Activated CD4-positive, alpha-beta T cell treated with anti-CD3 and anti-CD28 coated beads, Interleukin-2, Interleukin-4, amounts not matched to agents 100 ng/mL and 50 ng/mL, durations not matched to agents 16 hours and 8 hours (primary cell): ENCODE measurements around the gene FXYD7.

ENCODE experiments used
- DNase-seq: peaks from one replicate; pipeline ENCODE4 v3.0.0-alpha.2; 2020; ENCODE audit warnings: low spot score

Gene FXYD7

DNA sequence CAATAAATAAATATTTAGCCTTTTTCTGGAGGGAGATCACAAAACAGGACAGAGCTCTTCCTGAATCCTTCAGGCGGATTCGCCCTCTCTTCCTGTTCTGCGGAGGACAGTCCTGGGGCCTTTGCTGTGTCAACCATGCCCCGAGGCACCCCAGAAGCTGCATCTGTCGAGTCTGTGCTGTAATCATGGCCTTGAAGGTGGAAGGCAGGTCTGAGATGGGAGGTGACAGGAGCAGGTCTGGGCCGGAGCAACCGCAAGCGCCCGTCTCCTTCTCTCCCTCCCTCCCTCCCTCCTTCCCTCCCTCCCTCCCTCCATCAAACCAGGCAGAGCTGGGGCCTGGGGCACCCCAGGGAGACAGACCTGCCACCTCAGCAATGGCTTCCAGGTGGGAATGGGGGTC is 32.1 kb upstream of the FXYD7 start:
- no peak for DNase-seq

DNA sequence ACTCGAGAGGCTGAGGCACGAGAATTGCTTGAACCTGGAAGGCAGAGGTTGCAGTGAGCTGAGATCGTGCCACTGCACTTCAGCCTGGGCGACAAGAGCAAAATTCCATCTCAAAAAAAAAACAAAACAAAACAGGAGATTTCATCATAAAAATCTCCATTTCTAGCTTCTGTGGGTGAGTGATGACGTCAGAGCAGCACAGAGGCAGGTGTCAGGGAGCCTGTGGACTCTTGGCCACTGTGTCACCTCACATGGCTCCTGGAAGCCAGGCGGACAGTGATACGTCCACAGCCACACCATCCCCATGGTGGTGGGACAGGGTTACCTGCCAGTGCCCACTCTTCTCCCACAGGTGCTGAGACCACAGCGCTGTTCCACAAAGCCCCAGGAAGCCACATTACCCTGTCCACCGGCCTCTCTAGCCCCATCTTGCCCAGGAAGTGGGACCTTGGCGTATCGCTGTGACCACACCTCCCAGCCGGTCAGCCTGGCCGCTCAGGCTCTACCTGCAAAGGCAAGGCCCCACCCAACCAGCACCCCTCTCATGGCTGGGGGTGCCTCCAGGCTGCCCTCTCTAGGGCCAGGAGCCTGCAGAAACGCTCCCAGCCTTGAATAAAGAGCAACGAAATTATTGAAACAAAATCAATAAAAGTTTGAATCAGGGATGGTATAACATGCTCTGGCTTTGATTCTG is 29.9 kb upstream of the FXYD7 start:
- DNase-seq, result no peak

DNA sequence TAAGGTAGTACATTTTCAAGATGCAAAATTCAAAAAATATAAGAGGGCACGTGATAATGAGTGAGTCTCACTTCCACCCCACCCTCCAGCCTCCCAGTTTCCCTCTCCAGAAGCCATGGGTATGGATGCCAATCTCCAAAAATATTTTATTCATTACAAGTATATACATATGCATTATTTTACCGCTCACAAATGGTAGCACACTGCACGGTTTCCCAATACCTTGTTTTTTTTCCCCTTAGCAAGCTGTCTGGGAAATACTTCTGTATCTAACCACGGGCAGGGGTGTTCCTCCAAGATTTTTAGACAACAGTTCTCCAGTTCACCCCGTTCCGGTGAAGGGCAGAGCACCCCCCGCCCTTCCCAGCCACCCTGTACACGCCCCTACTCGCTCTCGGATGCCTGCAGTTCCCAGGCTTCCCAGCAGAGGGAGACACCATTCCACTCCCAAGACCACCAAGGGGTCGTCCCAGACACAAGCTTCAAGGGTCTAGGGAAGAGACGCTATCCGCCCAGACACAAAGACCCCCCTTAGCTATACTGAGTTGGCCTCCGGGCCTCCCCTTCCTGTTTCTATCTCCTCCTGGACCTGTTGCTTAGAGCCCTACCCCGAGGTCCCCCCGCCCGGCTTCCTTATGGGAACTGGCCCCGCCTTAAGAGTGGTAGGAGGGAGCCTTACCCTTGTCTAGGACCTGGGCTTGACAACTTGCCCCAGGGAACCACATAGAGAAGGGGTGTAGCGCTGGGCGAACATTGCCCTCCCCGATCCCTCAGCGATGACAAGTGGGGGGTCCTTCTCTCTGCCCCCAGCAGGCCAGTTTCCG is 28.5 kb upstream of the FXYD7 start:
- DNase-seq, result peak; percentile 63

DNA sequence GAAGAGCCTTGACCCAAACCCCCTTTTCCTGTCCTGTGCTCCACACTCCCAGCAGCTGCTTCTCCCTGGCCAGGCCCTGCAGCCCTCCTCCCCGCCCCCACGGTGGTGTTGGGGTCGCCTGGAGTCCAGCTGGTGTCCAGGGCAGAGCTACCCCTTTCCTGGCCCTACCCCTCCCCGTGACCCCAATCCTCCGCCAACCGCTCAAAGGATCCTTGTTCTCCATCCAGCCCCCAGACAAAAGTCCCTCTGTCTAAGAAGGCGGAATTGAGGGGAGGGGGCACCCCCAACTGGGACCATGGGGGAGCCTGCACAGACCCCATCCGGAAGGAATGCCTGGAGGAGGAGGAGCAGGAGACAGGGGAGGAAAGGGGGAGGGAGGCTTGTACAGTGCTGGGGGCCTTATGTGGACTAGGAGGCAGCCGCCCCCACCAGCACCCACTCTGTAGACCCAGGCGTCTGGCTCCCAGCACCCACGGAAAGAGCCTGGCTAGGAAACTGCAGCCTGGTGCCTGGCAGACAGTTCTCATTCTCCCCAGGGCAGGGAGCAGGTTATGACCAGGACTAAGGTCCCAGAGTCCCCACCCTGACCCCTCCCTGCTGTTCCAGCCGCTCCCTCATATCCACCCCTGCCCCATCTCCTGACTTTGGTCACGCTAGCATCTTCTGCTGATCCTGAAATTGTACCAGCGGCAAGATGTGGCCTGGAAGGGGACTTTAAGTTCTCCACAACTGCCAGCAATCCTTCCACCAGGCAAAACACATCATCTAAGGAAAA is 27.7 kb upstream of the FXYD7 start, which contains the start of gene FXYD3:
TSS of gene FXYD3 (plus strand) at position 647 of the 775 bp plus-strand sequence. CDS start 3,554 bp downstream, outside the sequence.
- DNase-seq, result no peak

DNA sequence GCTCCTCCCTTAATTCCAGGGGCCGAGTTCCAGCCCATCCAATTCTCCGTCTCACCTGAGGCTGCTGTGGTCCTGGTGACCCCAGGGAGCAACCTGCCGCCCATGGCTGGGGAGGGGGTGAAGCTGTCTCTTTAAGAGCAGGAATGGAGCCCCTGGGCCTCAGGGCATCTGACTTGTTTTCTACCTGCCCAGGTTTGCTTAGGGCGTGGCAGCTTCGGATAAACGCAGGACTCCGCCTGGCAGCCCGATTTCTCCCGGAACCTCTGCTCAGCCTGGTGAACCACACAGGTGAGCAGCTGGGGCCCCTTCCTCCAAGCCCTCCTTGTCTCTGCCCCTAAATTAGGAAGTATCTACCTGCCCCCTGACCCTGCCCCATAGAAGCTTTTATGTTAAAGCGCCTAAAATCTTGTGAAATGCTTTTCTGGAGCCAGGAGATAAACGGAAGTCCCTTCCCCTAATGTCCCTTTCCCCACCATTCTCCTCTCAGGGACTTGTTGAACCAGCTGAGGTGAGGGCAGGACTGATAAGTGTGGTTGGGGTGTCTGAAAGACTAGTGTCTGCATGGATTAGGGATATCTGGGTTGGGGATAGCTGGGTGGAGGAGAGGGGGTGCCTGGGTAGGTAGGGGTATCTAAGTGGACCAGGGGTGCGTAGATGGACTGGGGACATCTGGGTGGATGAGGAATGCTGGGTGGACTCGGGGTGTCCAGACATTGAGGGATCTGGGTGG is 26.8 kb upstream of the FXYD7 start:
- DNase-seq, result no peak

DNA sequence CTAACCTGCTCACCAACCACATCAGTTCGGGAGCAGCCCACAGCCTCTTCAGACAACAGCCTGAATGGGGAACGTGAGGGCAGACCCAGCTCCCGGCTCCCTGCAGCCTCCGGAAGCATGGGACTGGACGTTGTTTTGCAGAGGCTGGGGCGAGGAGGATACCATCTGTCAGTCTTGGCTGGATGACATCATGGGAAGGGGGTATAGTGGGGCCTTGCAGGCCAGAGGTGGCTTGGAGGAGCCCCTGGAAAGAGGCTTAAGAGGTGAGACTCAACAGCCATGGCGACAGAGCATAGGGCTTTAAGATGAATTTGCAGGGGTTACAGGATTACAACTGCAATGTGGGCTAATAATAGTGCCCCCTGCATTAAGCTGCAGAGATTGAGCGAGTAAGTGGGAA is 25.9 kb upstream of the FXYD7 start:
- no peak for DNase-seq

DNA sequence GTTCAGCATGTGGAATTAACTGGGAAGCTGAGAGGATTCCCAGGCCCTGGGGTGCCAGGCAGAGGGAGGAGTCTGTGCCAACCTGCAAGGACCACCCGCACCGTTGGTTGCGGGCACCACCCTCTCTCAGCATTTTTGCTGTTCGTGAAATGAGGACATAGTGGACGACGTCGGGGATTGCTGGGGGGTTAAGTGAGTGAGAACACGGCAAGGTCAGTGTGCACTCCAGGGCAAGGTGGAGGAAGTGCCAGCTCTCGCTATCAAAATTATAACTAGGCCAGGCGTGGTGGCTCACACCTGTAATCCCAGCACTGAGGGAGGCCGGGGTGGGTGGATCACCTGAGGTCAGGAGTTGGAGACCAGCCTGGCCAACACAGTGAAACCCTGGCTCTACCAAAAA is 25.3 kb upstream of the FXYD7 start:
- no peak for DNase-seq

DNA sequence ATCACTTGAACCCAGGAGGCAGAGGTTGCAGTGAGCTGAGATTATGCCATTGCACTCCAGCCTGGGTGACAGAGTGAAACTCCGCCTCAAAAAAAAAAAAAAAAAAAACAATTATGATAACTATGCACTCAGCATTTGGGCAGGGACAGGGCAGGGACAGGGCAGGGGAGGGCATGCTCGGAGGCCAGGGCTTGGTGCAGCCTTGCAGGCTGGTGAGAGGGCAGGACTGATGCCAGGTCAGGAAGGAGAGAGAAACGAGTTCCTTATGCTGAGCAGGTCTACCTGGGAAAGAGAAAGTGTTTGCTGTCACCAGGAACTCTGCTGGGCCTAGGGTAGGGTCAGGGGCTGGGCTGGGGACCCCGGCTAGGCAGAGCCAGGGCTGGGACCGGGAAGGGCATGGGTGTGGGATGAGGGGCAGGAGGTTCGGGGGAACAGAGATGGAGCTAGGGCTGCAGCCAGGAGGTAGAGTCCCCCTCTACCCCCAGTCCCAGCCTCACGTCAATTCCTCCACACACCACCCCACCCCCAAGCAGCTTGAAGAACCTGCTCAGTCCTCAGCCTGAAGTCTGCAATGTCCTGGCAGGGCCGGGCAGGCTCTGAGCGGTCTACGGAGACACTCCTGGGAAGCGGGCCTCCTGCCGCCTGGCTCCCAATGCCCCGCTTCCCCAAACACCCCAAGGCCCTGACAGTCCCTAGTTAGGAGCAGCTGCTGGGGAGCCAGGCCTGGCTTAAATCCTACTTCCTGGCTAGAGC is 24.6 kb upstream of the FXYD7 start:
- DNase-seq, result no peak

DNA sequence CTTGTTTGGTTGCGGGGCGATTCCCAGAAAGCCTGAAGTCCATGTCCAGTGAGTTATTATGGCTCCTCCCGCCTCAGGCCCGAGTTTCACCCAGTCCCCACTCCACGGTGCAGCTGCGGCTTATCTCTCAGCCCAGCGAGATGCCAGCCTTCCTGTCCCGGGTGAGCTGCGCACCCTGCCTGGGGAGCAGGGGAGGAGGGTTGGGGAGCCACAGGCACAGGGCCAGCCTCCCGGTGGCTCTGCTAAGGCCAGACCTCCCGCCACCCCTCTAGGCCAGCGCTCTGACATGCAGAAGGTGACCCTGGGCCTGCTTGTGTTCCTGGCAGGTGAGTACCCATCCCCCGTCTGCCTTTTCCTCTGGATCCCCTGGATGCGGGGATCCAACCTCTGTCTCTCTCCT is 24.0 kb upstream of the FXYD7 start:
- DNase-seq, result no peak

DNA sequence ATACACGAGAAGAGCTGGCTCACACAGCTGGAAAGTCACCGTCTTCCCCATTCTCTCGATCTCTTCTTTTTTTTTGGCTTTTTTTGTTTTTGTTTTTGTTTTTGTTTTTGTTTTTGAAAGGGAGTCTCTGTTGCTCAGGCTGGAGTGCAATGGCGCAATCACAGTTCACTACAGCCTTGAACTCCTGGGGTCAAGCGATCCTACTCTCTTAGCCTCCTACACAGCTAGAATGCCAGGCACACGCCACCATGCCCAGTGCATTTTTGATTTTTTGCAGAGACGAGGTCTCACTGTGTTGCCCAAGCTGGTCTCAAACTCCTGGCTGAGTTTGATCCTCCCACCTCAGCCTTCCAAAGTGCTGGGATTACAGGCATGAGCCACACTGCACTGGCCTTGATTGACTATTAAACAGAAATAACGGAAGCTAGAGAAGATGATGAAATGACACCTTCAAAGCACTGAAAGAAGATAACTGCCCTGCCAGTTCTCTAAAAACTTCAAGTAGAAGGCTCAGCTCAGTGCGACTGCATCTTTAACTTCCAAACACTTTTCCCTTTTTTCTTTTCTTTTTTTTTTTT is 23.4 kb upstream of the FXYD7 start:
- DNase-seq, result no peak

DNA sequence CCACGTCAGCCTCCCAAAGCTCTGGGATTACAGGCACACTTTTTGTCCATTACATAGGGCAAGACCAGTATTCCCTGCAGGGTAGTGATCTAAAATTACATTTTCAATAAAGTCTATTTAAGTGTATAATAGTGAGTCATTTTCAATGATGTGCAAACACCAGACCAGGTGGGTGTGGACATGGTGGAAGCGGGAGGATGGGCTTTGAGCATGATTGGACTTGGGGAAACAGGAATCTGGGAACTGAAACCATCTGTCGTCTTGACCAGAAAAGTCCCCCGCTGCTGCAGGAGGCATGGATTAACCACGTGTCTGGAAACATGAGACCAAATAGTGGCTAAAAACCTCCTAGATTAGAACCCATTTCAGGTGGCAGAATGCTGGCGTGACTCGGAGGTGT is 22.6 kb upstream of the FXYD7 start:
- no peak for DNase-seq

DNA sequence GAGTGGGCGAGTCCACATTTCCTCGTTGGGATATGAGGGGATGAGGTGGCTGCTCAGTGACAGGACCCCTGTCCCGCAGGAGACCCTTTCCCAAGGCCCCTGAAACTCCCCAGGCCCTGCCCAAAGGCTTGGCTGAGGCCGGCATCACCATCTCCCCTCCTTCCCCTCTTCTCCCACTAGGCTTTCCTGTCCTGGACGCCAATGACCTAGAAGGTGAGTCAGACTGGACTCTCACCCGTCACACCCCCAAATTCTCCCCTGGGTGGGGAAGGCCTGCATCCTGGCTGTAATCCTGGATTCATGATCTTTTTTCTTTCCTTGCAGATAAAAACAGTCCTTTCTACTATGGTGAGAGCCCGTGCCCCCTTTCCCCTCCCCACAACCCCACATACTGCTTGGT is 22.2 kb upstream of the FXYD7 start:
- DNase-seq, result no peak

DNA sequence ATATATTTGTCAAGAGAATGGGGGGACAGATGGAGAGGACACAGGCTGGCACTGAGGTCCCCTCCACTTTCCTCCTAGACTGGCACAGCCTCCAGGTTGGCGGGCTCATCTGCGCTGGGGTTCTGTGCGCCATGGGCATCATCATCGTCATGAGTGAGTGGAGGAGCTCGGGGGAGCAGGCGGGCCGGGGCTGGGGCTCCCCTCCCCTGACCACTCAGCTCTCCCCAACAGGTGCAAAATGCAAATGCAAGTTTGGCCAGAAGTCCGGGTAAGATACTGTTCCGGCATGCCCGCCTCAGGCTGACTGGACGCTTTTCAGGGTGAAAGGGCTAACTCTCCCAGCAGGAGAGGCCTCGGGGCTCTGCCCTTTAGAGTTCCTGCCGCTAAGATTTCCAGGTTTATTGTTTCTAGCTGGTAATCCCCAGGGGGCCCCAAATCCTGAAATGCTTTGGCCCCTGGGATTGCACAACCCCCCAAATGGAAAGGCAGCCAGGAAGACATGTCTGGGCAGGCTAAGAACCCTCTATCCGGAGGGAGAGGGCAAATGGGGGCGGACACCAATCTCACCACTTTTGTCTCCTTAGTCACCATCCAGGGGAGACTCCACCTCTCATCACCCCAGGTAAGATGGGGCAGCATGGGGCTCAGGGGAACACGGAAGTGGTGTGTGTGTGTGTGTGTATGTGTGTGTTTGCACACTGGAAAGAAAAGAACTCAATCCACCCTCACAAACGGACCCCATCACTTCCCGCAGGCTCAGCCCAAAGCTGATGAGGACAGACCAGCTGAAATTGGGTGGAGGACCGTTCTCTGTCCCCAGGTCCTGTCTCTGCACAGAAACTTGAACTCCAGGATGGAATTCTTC is 20.1 kb upstream of the FXYD7 start:
- no peak for DNase-seq

DNA sequence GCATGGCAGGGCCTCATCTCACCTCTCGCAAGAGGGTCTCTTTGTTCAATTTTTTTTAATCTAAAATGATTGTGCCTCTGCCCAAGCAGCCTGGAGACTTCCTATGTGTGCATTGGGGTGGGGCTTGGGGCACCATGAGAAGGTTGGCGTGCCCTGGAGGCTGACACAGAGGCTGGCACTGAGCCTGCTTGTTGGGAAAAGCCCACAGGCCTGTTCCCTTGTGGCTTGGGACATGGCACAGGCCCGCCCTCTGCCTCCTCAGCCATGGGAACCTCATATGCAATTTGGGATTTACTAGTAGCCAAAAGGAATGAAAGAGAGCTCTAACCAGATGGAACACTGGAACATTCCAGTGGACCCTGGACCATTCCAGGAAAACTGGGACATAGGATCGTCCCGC is 19.5 kb upstream of the FXYD7 start:
- DNase-seq, result no peak

DNA sequence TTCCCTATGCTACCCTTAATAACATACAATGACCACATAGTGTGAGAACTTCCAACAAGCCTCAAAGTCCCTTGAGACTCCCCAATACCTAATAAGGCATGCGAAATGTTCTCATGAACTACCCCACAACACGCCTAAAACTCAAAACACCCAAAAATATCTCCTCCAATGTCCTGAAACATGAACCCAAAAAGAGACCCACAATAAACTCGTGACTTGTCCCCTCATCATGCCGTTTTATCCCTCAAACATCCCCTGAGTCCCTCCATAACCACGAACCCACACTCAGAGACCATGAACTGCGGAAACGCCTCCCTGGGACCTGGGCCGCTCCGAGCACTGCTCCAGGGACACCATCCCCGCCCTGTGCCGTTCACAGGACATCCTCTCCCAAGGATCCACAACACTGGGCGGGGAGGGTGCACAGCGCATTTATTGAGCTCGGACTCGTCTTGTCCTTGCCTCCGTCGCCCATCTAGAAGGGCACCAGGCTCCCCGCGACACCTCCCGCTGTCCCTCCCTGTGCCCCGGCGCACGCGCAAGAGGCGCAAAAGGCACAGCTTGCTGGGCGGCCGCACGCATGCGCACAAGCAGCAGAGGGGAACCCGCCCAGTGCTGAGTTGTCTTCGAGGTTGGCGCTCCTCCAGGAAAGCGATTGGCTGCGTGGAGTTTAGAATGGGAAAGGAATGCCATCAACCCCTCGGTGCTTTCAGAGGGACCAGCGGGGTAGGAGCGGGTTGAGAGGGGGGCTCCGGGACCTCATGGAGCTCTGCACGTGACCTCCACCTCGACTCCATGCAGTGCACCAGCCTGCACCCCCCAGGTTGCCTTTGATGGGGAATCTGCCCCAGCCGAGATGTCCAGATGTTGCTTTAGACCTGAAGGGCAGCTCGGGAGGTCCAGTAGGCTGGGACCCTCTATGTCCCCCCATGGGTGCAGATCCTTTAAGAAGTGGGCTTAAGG is 18.7 kb upstream of the FXYD7 start:
- peak; percentile 86 for DNase-seq

DNA sequence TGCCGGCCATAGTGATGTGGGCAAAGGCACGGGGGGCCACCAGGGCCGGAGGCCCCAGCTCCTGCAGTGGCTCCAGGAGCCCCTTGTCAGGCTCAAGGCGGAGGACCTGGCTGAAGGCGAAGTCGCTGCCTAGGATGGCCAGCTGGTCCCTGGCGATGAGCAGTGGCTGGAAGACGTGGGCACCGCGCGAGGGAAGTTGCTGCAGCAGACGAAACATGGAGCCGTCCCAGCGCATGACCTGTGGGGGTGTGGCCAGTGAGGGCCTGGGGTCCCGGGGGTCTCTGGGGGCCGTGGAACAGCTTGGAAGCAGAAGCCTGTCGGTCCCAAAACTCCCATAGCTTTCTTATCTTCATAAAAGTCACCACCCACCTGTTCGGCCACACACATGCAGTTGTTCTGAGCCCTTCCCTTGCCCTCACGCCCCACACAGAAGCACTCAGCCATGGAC is 17.8 kb upstream of the FXYD7 start:
- DNase-seq, result no peak

DNA sequence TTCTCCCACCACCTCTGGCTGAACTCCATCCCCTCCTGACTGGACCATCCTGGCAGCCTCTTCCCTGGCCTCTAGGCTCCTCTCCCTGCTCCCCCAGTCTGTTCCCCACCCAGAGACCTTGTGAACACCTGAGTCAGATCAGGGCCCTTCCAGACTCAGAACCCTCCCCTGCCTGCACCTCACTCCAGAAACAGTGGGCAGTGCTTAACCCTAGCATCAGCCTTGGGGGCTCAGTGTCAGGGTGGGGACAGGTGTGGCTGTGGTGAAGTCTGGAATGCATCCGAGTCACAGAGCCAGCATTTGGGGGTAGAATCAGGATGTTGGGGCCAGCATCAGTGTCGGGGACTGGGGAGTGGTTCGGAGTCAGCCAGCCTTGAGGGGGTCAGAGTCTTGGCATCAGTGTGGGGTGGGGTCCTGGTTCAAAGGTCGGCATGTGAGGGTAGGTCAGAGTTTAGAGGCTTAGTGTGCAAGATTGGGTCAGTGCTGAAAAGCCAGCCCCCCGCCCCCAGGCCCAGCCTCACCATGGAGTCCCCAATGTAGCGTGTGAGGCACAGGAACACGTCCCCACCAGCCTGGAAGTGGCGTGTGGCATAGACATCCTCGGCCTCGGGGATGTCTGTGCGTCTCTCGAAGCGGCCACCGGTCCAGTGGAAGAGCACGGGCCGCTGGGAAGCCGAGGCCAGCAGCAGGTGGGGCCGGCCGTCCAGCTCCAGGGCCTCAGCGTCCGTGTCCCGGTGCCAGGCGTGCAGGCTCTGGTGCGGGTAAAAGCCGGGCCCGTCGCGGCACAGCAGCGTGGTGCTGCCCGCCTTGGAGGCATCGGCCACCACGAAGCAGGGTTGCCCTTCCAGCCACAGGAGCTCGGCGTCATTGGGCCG is 17.1 kb upstream of the FXYD7 start:
- no peak for DNase-seq

DNA sequence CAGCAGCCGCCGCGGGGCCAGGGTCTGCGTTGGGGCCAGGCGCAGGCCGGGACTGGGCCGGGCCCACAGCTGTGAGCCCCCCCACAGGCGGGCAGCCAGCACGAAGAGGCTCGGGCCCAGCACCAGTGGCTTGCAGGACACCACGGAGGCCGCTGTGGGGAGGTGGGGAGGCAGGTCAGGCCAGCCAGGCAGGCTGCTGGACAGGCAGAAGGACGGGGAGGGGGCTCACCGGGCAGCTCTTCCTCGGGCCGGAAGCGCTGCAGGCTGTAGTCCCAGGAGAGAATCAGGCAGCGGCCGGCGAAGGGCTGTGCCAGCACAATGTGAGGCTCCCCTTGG is 16.5 kb upstream of the FXYD7 start:
- DNase-seq, result no peak
